NCI-H748 (cell line): ENCODE results near the gene TCP1.
"Not testable (repeated sequence)": the region's sequence is repeated elsewhere in the genome, so short reads cannot be mapped to it uniquely, and the experiment has no call there.

Experiments used
- DNase-seq: peaks from one replicate; lab custom pipeline; 2025; ENCODE audit not compliant: unreplicated experiment; lab: John Stamatoyannopoulos, UW

TCP1 gene

GRCh38 chr6:159745081-159745480 is 44.3 kb downstream of the TCP1 start:
- no peak for DNase-seq

GRCh38 chr6:159742165-159742564 is 47.2 kb downstream of the TCP1 start:
- no peak for DNase-seq

GRCh38 chr6:159739341-159739740 is 50.1 kb downstream of the TCP1 start:
- DNase-seq = no peak

GRCh38 chr6:159736908-159737307 is 52.5 kb downstream of the TCP1 start:
- DNase-seq = no peak

GRCh38 chr6:159733395-159733794 is 56.0 kb downstream of the TCP1 start:
- not testable (repeated sequence) for DNase-seq

- not testable (repeated sequence) for DNase-seq
Measured at GRCh38 chr6:159732550-159732949, 56.9 kb downstream of the TCP1 start.

- DNase-seq = no peak
Measured at GRCh38 chr6:159730332-159730676, 59.1 kb downstream of the TCP1 start.

GRCh38 chr6:159729598-159730331 is 59.6 kb downstream of the TCP1 start:
- no peak for DNase-seq

GRCh38 chr6:159728531-159728964 is 60.9 kb downstream of the TCP1 start:
- no peak for DNase-seq
